ENCODE results near the gene EGR2.

The EGR2 gene

DNA sequence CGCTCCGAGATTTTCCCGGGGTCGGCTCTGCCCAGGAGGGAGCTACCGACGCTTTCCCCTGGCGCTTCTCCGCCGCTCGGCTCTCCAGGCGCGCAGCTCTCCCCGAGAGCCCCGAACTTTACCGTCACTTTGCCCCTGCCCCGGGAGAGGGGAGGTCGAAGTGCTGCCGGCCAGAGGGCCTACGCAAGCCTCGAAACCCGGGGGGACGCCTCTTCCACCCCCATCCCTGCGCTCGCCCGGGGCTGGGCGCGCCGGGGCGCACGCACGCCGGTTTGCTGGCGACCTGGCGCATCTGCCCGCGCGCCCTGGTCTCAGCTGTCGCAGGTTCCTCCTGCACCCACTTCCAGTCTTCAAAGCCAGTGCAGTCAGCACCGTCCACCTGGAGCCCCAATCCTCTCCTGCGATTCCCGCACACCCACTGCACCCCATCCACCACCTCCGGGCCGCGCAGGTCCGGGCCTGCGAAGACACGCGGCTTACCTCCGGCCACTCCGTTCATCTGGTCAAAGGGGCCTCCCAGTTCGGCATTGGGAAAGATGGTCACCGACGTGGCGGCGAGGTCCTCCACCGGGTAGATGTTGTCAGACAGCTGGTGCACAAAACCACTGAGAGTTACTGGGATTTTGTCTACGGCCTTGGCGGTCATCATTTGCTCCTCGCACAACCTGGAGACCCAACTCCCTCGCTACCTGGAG is 638 bp downstream of the EGR2 start:
- Histone ChIP-seq H3K9me3 (ENCODE audit: low read length) (peaks cover 2% of the 10 kb centered on the region), H3K4me1 (ENCODE audit: insufficient read depth, low read length) (peaks cover 33% of the 10 kb centered on the region), H3K4me3 (ENCODE audit: low read length) (peak overlapping the region; percentile 82), H3K36me3 (ENCODE audit: insufficient read depth, low read length) (no peaks in the 10 kb centered on the region), H3K27me3 (ENCODE audit: insufficient read depth, low read length) (peaks cover 26% of the 10 kb centered on the region), H2AFZ (ENCODE audit: low read depth, low read length) (peak overlapping the region; percentile 57)

DNA sequence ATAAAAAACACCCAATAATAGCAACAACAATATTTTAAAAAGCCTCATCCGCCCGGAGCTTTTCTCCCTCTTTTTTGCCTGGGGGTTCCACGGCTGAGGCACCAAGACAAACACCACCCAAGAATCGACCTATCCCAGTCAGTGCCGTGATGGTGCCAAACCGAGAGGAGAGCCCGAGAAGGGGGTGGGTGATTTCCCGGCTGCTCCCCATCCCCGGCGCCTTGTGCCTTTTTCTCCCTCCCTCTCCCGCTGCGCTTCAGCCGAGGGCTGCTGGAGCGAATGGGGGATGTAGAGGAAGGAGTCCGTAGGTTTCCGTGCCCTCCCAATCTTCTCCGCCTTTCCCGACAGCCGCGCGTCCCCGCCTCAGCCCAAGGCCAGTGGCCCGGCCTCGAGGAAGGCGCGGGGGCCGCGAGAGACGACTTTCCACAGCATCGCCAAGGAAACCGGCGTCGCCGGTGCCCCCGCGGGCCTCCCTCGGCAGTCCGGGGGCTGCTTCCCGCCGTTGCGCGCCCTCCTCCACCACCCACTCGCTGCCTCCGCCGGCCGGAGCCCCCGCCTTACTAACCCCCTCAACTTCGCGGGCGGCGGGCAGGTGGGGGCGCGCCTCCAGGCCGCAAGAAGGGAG is 1.3 kb downstream of the EGR2 start:
- Histone ChIP-seq H3K27me3 (ENCODE audit: insufficient read depth, low read length) (peaks cover 26% of the 10 kb centered on the region), H3K4me3 (ENCODE audit: low read length) (peak overlapping the region; percentile 82), H2AFZ (ENCODE audit: low read depth, low read length) (peak overlapping the region; percentile 57), H3K9me3 (ENCODE audit: low read length) (peaks cover 2% of the 10 kb centered on the region), H3K36me3 (ENCODE audit: insufficient read depth, low read length) (no peaks in the 10 kb centered on the region), H3K4me1 (ENCODE audit: insufficient read depth, low read length) (peaks cover 33% of the 10 kb centered on the region)

DNA sequence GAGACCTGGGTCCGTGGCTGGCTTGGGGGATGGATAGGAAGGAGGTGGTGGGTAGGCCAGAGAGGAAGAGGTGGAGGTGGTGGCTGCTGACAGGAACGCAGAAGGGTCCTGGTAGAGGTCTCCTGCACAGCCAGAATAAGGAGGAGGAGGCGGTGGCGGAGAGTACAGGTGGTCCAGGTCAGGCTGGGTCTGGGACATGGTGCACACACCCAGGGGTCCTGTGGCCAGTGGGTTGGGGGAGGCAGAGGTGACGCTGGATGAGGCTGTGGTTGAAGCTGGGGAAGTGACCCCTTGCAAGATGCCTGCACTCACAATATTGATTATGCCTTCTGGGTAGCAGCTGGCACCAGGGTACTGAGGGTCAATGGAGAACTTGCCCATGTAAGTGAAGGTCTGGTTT is 2.2 kb downstream of the EGR2 start:
- Histone ChIP-seq H3K27me3 (ENCODE audit: insufficient read depth, low read length) (peaks cover 17% of the 10 kb centered on the region), H3K4me1 (ENCODE audit: insufficient read depth, low read length) (peaks cover 33% of the 10 kb centered on the region), H3K9me3 (ENCODE audit: low read length) (no peaks in the 10 kb centered on the region), H2AFZ (ENCODE audit: low read depth, low read length) (no peak overlapping the region), H3K4me3 (ENCODE audit: low read length) (no peak overlapping the region), H3K36me3 (ENCODE audit: insufficient read depth, low read length) (no peaks in the 10 kb centered on the region)

DNA sequence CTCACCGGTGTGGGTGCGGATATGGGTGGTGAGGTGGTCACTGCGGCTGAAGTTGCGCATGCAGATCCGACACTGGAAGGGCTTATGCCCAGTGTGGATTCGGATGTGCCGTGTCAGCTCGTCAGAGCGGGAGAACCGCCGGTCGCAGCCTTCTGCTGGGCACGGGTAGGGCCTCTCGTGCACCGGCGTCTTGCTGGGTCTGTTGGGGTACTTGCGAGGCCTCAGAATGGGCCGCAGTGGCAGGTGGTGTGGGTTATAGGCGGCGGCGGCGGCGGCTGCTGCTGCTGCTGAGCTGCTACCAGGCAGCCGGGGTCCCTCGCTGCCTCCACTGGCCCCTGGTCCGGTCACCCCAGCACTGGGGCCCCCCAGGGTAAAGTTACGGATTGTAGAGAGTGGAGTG is 2.7 kb downstream of the EGR2 start:
- H3K9me3 ChIP-seq (ENCODE audit: low read length): no peaks in the 10 kb centered on the region
- peaks cover 14% of the 10 kb centered on the region for H3K27me3 ChIP-seq (ENCODE audit: insufficient read depth, low read length)
- no peaks in the 10 kb centered on the region for H3K36me3 ChIP-seq (ENCODE audit: insufficient read depth, low read length)
- H3K4me3 ChIP-seq (ENCODE audit: low read length): no peak overlapping the region
- H2AFZ ChIP-seq (ENCODE audit: low read depth, low read length): no peak overlapping the region
- peaks cover 35% of the 10 kb centered on the region for H3K4me1 ChIP-seq (ENCODE audit: insufficient read depth, low read length)

DNA sequence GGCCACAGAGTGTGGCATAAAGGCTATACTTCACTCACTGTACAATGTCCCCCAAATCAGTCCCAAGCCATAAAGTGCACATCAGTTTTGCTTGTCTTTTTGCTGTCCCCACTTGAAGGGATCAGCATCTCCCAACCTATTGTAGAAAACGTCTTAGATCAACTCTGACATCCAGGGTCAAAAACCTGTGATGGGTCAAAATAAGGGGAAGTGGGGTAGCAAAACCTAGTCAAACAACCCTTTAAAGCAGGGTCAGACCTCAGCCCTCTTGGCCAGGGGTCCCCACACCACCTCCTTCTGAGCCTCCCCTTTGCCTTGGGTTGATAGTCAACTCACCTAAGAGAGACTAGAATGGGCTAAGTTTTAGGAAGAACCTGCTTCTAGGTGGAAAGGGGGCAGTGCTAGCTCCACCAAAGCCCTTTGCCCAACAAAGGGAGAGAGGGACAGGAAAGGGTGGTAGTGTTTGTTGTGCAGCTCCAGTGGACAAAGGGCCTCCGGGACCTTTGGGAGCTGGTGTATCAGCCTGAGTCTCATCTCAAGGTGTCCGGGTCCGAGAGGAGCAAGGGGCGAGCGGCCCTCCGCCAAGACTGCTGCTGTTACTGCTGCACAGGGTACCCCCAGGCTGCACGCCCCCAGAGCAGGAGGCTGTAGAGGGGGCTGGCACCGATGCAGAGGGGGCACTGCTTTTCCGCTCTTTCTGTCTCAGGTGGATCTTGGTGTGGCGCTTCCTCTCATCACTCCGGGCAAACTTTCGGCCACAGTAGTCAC is 3.3 kb downstream of the EGR2 start:
- no peak overlapping the region for H3K4me3 ChIP-seq (ENCODE audit: low read length)
- H3K9me3 ChIP-seq (ENCODE audit: low read length): no peaks in the 10 kb centered on the region
- peaks cover 36% of the 10 kb centered on the region for H3K4me1 ChIP-seq (ENCODE audit: insufficient read depth, low read length)
- H3K27me3 ChIP-seq (ENCODE audit: insufficient read depth, low read length): peaks cover 10% of the 10 kb centered on the region
- H3K36me3 ChIP-seq (ENCODE audit: insufficient read depth, low read length): no peaks in the 10 kb centered on the region
- H2AFZ ChIP-seq (ENCODE audit: low read depth, low read length): no peak overlapping the region

DNA sequence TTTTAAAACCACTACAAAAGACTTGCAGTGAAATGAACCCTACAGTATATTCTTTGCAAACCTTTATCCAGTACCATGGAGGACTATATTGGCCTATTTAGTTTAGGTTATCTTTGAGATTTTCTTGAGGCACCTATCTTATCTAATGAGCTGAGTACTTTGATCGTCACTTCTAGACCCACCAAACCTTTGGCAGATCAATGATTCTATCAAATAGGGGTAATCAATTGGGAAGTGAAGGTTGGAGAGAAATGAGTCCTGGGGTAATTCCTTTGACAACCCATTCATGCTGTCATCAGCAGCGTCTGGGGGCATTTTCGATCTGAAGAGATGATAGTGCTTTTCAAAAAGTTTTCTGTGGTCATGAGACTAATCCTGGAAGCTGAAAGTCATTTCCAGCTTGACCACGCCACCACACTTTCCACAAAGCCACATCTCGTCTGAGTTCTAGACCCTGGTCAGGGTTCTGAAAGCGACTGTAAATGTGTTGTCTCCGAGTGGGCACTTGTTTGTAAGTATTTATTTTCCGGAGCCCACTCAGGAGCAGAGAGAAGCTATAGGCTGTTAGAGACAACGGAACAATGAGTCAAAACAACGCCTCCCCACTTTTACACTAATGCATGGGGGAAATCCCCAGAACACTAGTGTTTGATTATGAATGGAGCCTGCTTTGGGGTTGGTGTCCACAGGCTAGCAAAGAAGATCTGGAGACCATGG is 4.8 kb downstream of the EGR2 start:
- Histone ChIP-seq H3K27me3 (ENCODE audit: insufficient read depth, low read length) (peaks cover 10% of the 10 kb centered on the region), H2AFZ (ENCODE audit: low read depth, low read length) (no peak overlapping the region), H3K36me3 (ENCODE audit: insufficient read depth, low read length) (no peaks in the 10 kb centered on the region), H3K4me3 (ENCODE audit: low read length) (no peak overlapping the region), H3K9me3 (ENCODE audit: low read length) (no peaks in the 10 kb centered on the region), H3K4me1 (ENCODE audit: insufficient read depth, low read length) (peaks cover 41% of the 10 kb centered on the region)

DNA sequence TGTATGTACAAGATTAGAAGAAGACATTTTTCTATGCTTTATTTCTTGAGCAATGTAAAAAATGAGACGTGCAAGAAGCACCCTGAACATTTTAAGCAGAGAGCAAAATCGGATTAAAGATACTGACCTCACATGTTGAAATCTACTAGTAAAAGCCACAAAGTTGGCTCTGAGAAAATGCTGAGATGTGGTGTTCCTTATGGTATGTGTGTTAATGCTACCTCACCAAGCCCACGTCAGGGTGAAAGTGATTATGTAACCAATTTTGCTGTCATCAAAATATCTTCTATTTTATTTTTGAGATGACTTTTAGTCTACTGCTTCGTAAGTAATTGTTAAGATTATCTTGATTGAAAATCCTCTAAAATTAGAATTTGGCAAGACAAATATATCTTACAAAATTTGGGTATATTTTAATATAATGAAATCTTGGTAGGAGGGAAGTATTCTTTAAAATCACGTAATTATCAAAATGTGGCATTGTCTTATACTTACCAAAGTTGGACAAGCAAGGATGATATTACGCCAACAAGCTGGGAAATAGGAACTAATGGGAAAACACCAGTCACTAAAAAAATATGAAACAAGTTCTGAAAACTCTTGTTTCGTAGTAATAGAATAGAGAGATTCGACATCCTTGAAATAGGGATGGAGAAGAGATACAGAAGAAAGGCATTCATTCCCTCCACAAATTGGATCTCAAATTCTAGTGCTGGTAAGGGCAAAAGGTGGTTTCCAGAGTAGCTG is 5.8 kb downstream of the EGR2 start:
- Histone ChIP-seq H3K4me1 (ENCODE audit: insufficient read depth, low read length) (peaks cover 39% of the 10 kb centered on the region), H3K27me3 (ENCODE audit: insufficient read depth, low read length) (peaks cover 10% of the 10 kb centered on the region), H2AFZ (ENCODE audit: low read depth, low read length) (no peak overlapping the region), H3K36me3 (ENCODE audit: insufficient read depth, low read length) (no peaks in the 10 kb centered on the region), H3K9me3 (ENCODE audit: low read length) (no peaks in the 10 kb centered on the region), H3K4me3 (ENCODE audit: low read length) (no peak overlapping the region)

DNA sequence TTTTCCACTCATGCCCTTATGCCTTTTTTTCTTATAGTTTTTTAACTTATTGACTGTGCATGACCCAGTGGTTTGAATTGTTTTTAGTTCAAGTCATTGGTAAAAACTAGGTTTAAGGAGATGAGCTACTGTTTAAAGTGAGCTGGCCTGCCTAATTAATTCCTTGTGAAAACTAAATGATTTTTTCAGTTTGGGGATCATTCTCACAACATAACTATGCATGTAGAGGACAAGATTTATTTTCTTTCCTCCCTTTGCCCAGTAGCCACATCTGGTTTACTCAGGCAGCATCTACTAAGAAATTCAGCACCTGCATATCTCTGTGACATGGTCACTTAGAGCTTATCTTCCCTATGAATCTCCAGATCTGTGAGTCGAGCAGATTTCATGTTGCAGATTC is 9.9 kb downstream of the EGR2 start:
- no peaks in the 10 kb centered on the region for H3K9me3 ChIP-seq (ENCODE audit: low read length)
- H3K36me3 ChIP-seq (ENCODE audit: insufficient read depth, low read length): no peaks in the 10 kb centered on the region
- peak overlapping the region; percentile 61 for H3K4me3 ChIP-seq (ENCODE audit: low read length)
- no peak overlapping the region for H2AFZ ChIP-seq (ENCODE audit: low read depth, low read length)
- no peaks in the 10 kb centered on the region for H3K27me3 ChIP-seq (ENCODE audit: insufficient read depth, low read length)
- peaks cover 34% of the 10 kb centered on the region for H3K4me1 ChIP-seq (ENCODE audit: insufficient read depth, low read length)

DNA sequence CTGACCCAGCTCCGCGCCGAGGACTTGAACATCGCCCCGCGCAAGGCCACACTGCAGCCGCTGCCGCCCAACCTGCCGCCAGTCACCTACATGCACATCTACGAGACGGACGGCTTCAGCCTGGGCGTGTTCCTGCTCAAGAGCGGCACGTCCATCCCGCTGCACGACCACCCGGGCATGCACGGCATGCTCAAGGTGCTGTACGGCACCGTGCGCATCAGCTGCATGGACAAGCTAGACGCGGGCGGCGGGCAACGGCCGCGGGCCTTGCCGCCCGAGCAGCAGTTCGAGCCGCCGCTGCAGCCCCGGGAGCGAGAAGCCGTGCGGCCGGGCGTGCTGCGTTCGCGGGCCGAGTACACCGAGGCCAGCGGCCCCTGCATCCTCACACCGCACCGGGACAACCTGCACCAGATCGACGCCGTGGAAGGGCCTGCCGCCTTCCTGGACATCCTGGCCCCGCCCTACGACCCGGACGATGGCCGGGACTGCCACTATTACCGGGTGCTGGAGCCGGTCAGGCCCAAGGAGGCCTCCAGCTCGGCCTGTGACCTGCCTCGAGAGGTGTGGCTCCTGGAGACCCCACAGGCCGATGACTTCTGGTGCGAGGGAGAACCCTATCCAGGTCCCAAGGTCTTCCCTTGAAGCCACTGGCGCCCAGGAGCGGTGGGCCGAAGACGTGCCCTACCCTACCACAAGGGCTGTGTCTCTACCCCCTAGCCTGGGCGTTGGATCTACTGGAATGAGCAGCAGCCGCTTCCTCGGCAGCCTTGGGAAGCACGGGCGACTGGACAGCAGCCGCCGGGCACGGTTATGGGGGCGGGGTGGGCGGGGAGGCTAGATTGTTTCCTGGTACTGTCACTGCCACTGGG is 10.7 kb downstream of the EGR2 start:
- Histone ChIP-seq H3K4me1 (ENCODE audit: insufficient read depth, low read length) (peaks cover 34% of the 10 kb centered on the region), H3K9me3 (ENCODE audit: low read length) (no peaks in the 10 kb centered on the region), H3K27me3 (ENCODE audit: insufficient read depth, low read length) (no peaks in the 10 kb centered on the region), H2AFZ (ENCODE audit: low read depth, low read length) (no peak overlapping the region), H3K36me3 (ENCODE audit: insufficient read depth, low read length) (no peaks in the 10 kb centered on the region), H3K4me3 (ENCODE audit: low read length) (peak overlapping the region; percentile 61)

DNA sequence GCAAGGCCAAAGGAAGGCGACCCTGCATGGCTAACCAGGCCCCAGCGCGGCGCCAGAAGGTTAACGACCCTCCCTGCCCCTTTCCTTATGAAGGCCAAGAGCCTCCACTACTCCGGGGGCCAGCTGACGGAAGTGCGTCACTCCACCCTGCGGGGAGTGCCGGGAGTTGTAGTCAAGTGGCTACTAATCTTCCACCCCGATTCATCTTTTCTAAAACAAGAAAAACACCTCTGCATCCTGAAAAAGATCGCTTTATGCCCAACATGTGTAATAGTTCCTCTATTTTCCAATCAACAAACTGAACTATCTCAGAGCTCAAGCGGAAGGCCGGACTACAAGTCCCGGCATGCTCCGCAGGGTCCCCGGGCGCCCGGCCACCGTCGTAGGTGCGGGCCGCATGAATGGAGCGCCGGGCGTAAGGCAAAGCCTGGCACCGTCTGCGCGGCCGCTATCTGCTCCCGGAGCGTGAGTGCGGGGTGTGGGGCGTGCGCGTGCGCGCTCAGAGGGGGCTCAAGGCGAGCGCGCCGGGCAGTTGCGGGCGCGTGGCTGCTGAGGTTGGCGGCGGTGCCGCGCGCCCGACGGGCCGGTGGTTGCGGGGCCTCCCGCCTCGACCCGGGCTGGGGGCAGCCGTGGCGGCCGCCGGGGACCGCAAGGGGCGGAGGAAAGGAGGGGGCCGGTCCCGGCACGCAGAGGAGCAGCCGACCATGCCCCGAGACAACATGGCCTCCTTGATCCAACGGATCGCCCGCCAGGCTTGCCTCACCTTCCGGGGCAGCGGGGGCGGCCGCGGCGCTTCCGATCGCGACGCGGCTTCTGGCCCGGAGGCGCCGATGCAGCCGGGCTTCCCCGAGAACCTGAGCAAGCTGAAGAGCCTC is 11.6 kb downstream of the EGR2 start, which contains the start of gene ADO:
Gene ADO (plus strand): TSS at position 365 of the 875 bp plus-strand sequence. CDS start 340 bp downstream, at position 705.
- Histone ChIP-seq H2AFZ (ENCODE audit: low read depth, low read length) (peak within 1 kb of the TSS; percentile 87), H3K27me3 (ENCODE audit: insufficient read depth, low read length) (no peaks in the 10 kb centered on the region), H3K36me3 (ENCODE audit: insufficient read depth, low read length) (no peaks in the 10 kb centered on the region), H3K4me3 (ENCODE audit: low read length) (peak within 1 kb of the TSS; percentile 61), H3K9me3 (ENCODE audit: low read length) (no peaks in the 10 kb centered on the region), H3K4me1 (ENCODE audit: insufficient read depth, low read length) (peaks cover 34% of the 10 kb centered on the region)

DNA sequence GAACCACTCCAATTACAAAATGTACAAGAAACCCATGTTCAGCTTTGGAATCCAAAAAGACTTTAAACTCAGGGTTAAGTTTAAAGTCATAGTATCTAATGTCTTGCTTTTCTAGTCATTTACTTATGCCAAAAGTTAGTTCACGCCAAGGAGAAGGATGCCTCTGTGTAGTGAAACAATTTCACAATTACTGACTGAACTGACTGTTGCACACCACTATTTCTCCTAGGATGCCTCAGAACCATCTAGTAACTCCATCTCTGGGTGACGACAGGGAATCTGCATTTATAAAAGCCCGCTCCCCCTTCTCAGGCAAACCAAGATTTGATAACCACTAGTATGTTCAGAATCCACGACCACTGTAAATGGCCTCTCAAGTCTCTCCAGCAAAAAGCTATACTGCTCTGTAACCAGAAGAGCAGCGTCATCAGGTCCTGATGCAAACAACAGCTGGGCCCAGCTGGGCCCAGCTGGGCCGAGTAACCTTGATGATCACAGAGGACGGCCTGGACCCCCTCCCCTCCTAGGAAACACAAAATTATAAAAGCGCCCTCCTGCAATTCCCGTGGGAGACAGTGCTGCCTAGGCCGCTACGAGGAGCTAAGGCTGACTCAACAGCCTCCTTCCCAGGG is 12.3 kb downstream of the EGR2 start:
- H2AFZ ChIP-seq (ENCODE audit: low read depth, low read length): peak overlapping the region; percentile 87
- H3K36me3 ChIP-seq (ENCODE audit: insufficient read depth, low read length): no peaks in the 10 kb centered on the region
- H3K27me3 ChIP-seq (ENCODE audit: insufficient read depth, low read length): no peaks in the 10 kb centered on the region
- H3K9me3 ChIP-seq (ENCODE audit: low read length): no peaks in the 10 kb centered on the region
- H3K4me3 ChIP-seq (ENCODE audit: low read length): peak overlapping the region; percentile 61
- H3K4me1 ChIP-seq (ENCODE audit: insufficient read depth, low read length): peaks cover 34% of the 10 kb centered on the region
